ENCODE data around the gene ATF6B.

ATF6B gene

GRCh38 chr6:32154514-32155161, 26.6 kb upstream of the ATF6B start:
- no peaks in the 10 kb centered on the region for H3K27me3 ChIP-seq (ENCODE audit: control insufficient read depth in 2 of 2, insufficient read depth in 2 of 2, low read length in 2 of 2)
- H3K36me3 ChIP-seq (ENCODE audit: control insufficient read depth in 2 of 2, insufficient read depth in 2 of 2, low read length in 2 of 2) = peaks cover 5 to 17% of the 10 kb centered on the region in 2 donors
- peak overlapping the region; percentile 82 to 94 for H3K4me3 ChIP-seq (ENCODE audit: low read length in 2 of 2)
- peaks cover 13 to 21% of the 10 kb centered on the region in 2 donors for H3K4me1 ChIP-seq (ENCODE audit: control insufficient read depth in 2 of 2, insufficient read depth in 2 of 2, low read length in 2 of 2)
- H3K27ac ChIP-seq (ENCODE audit: low read depth in 2 of 2, low read length in 2 of 2) = peak overlapping the region; percentile 77 to 92
- no peaks in the 10 kb centered on the region for H3K9me3 ChIP-seq (ENCODE audit: control insufficient read depth in 2 of 2, low read length in 2 of 2)
- H3K9ac ChIP-seq (ENCODE audit: low read depth in 1 of 2, low read length in 2 of 2) = peak overlapping the region; percentile 65 to 86

DNA sequence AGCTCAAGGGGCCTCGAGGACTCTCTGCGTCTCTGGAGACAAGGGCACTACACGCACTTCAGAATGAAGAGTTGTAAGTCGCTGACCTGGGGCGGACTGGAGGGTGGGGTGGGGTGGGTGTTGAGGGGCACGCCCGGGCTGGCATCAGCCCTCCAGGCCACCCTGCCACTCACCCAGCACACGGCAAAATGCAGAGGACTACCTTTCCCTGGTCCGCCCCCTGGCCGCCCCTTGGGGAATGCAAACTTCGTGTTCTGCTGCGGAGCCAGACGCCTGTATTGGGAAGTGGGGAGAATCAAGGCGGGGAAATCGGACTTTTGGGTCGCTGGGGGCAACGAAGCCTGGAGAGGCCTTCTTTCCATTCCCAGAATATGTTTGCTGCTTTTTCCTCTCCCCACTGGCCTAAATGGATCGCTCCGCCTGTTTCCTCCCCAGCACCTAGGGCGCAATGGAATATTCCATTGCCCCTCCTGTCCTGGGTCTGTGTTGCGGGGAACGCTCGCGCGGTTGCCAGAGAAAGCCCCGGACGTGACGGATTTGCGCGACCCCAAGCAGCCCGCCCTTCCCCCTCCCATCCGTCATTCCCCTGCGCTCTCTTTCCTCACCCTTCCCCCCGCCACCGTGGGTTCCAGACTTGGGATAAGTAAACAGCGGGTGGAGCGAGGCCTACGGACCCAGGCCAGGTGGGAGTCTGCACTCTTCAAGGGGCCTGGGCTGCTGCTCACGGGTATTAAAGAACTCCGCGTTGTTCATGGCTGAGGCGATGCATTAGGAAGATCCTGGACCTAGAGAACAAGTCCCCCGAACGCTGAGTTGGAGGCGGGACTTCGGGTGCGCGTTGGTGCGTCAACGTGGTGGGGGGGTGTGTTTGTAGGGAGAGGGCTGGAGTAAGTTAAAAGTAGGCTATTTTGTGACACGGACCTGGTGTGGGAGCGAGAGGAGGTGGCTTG, 25.8 kb upstream of the ATF6B start, which contains the start of gene PPT2:
TSS of gene PPT2 (plus strand) at position 578 of the 950 bp plus-strand sequence. CDS start 454 bp downstream, outside the sequence.
- Histone ChIP-seq H3K27me3 (ENCODE audit: control insufficient read depth in 2 of 2, insufficient read depth in 2 of 2, low read length in 2 of 2) (no peaks in the 10 kb centered on the region), H3K4me1 (ENCODE audit: control insufficient read depth in 2 of 2, insufficient read depth in 2 of 2, low read length in 2 of 2) (peaks cover 13 to 21% of the 10 kb centered on the region in 2 donors), H3K9me3 (ENCODE audit: control insufficient read depth in 2 of 2, low read length in 2 of 2) (no peaks in the 10 kb centered on the region), H3K4me3 (ENCODE audit: low read length in 2 of 2) (peak within 1 kb of the TSS; percentile 82 to 94), H3K27ac (ENCODE audit: low read depth in 2 of 2, low read length in 2 of 2) (peak within 1 kb of the TSS; percentile 77 to 92), H3K9ac (ENCODE audit: low read depth in 1 of 2, low read length in 2 of 2) (peak within 1 kb of the TSS; percentile 65 to 86), H3K36me3 (ENCODE audit: control insufficient read depth in 2 of 2, insufficient read depth in 2 of 2, low read length in 2 of 2) (peaks cover 5 to 16% of the 10 kb centered on the region in 2 donors)

DNA sequence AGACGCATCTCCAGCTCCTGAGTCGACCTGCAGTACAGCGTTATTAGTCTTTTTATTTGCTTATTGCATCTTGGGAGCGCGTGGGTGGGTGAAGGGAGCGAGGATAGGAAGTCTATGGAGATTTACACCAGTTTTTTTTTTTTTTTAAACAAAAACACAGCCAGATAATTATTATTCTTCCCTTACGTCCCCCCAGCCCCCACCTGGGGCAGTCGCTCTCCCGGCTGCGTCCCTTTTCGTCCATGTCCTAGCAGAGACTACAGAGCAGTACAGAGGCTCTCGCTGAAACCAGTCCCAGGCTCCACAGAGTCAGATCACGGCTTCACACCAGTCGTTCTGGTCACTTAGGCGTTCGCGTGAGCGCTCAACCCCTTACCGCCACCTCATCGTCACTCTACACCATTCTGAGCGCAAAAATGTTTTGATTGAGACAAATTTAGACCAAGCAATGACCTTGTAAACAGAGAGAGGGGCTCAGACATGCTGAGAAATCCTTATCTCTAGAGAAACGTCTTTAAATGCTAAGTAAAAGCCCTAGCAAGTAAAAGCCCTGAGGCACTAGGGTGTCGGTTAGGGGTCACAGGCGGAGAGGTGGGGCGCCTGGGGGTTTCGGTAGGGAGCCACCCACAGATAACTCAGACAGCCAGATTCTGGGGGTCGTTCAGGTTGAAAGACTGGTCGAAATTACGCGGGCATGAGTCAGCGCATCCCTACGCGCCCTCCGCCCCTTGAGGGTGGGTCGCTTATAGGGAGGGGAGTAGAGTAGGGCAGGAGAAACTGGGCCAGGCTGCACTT, 24.9 kb upstream of the ATF6B start:
- H3K4me3 ChIP-seq (ENCODE audit: low read length in 2 of 2) = peak overlapping the region; percentile 82 to 94
- H3K9me3 ChIP-seq (ENCODE audit: control insufficient read depth in 2 of 2, low read length in 2 of 2) = no peaks in the 10 kb centered on the region
- peaks cover 5 to 9% of the 10 kb centered on the region in 2 donors for H3K36me3 ChIP-seq (ENCODE audit: control insufficient read depth in 2 of 2, insufficient read depth in 2 of 2, low read length in 2 of 2)
- peak overlapping the region; percentile 52 to 65 for H3K9ac ChIP-seq (ENCODE audit: low read depth in 1 of 2, low read length in 2 of 2)
- H3K27ac ChIP-seq (ENCODE audit: low read depth in 2 of 2, low read length in 2 of 2) = peak overlapping the region; percentile 77 to 92
- H3K4me1 ChIP-seq (ENCODE audit: control insufficient read depth in 2 of 2, insufficient read depth in 2 of 2, low read length in 2 of 2) = peaks cover 13 to 21% of the 10 kb centered on the region in 2 donors
- no peaks in the 10 kb centered on the region for H3K27me3 ChIP-seq (ENCODE audit: control insufficient read depth in 2 of 2, insufficient read depth in 2 of 2, low read length in 2 of 2)

GRCh38 chr6:32151863-32152768, 24.1 kb upstream of the ATF6B start, which contains the start of gene PRRT1:
PRRT1 (minus strand) TSS chr6:32151939; CDS start chr6:32151827, 112 bp downstream.
- H3K4me1 ChIP-seq (ENCODE audit: control insufficient read depth in 2 of 2, insufficient read depth in 2 of 2, low read length in 2 of 2) = peaks cover 13 to 21% of the 10 kb centered on the region in 2 donors
- no peaks in the 10 kb centered on the region for H3K27me3 ChIP-seq (ENCODE audit: control insufficient read depth in 2 of 2, insufficient read depth in 2 of 2, low read length in 2 of 2)
- H3K4me3 ChIP-seq (ENCODE audit: low read length in 2 of 2) = peak within 1 kb of the TSS; percentile 21 to 94
- H3K27ac ChIP-seq (ENCODE audit: low read depth in 2 of 2, low read length in 2 of 2) = peak within 1 kb of the TSS in 1 of 2 donors; percentile 92
- H3K36me3 ChIP-seq (ENCODE audit: control insufficient read depth in 2 of 2, insufficient read depth in 2 of 2, low read length in 2 of 2) = peaks cover 0 to 2% of the 10 kb centered on the region in 2 donors
- H3K9me3 ChIP-seq (ENCODE audit: control insufficient read depth in 2 of 2, low read length in 2 of 2) = no peaks in the 10 kb centered on the region
- H3K9ac ChIP-seq (ENCODE audit: low read depth in 1 of 2, low read length in 2 of 2) = peak within 1 kb of the TSS; percentile 17 to 65

DNA sequence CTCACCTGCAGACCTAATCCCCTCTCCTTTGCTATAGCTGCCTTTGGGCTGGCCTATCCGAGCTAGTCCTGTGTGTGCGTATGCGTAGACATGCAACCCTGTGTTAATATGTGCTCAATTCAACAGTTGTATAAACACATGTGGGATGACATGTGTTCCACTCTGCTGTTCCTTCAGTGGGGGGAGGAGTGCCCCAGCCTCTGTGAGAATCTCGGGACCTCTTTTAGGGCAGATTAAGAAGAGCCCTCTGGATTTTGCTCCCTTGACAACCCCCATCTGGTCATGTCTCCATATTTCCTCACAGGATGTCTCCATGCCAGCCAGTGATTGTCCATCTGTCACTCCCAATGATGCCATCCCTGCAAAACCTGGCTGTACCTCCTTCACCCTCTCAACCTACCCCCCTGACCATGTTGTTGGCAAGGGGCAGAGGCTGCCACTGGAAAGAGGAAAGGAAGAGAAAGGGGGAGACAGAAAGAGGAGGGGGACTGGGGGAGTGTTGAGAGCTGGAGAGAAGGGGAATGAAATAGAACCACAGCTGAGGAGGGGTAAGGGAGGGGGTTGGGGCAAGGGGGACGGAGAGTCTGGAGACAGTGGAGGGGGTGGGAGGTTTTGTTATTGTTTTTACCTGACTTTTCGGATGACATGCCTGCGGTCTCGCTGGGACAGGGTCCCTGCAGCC, 23.3 kb upstream of the ATF6B start:
- H3K9ac ChIP-seq (ENCODE audit: low read depth in 1 of 2, low read length in 2 of 2) = no peak overlapping the region
- peaks cover 13 to 21% of the 10 kb centered on the region in 2 donors for H3K4me1 ChIP-seq (ENCODE audit: control insufficient read depth in 2 of 2, insufficient read depth in 2 of 2, low read length in 2 of 2)
- no peaks in the 10 kb centered on the region for H3K27me3 ChIP-seq (ENCODE audit: control insufficient read depth in 2 of 2, insufficient read depth in 2 of 2, low read length in 2 of 2)
- no peaks in the 10 kb centered on the region for H3K36me3 ChIP-seq (ENCODE audit: control insufficient read depth in 2 of 2, insufficient read depth in 2 of 2, low read length in 2 of 2)
- no peak overlapping the region for H3K27ac ChIP-seq (ENCODE audit: low read depth in 2 of 2, low read length in 2 of 2)
- H3K4me3 ChIP-seq (ENCODE audit: low read length in 2 of 2) = peak overlapping the region in 1 of 2 donors; percentile 67
- H3K9me3 ChIP-seq (ENCODE audit: control insufficient read depth in 2 of 2, low read length in 2 of 2) = no peaks in the 10 kb centered on the region

GRCh38 chr6:32149932-32150870, 22.2 kb upstream of the ATF6B start:
- peaks cover 7 to 19% of the 10 kb centered on the region in 2 donors for H3K4me1 ChIP-seq (ENCODE audit: control insufficient read depth in 2 of 2, insufficient read depth in 2 of 2, low read length in 2 of 2)
- H3K9me3 ChIP-seq (ENCODE audit: control insufficient read depth in 2 of 2, low read length in 2 of 2) = no peaks in the 10 kb centered on the region
- H3K36me3 ChIP-seq (ENCODE audit: control insufficient read depth in 2 of 2, insufficient read depth in 2 of 2, low read length in 2 of 2) = no peaks in the 10 kb centered on the region
- H3K9ac ChIP-seq (ENCODE audit: low read depth in 1 of 2, low read length in 2 of 2) = no peak overlapping the region
- H3K4me3 ChIP-seq (ENCODE audit: low read length in 2 of 2) = no peak overlapping the region
- no peak overlapping the region for H3K27ac ChIP-seq (ENCODE audit: low read depth in 2 of 2, low read length in 2 of 2)
- no peaks in the 10 kb centered on the region for H3K27me3 ChIP-seq (ENCODE audit: control insufficient read depth in 2 of 2, insufficient read depth in 2 of 2, low read length in 2 of 2)

DNA sequence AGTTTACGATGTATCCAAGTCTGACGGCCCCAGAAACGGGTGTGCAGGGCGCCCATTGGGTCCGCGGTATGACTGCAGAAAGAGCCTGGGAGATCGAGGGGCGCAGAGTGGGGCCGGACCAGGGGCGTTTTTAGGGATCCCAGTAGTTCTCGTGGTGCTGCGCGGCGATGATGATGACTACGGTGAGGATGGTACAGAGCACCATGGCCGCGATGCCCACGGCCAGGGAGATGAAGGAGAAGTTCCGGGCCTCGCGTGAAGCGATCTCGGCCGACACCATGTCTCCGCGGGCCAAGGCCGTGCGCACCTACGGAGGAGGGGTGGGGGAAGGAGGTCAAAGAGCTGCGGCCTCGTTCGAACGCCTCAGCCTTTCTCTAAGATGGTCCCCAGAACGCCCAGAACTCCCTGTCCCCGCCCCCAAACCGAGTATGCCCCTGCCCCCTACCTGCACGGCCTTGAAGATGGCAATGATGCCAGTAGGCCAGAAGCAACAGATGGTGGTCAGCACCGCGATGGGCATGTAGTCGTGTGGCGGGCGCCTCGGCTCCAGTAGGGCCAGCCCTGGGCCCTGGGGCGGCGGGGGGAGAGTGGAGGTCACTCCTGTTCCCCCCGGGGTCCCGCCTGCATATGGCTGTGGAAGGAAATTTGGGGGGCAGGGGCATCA, 21.2 kb upstream of the ATF6B start:
- no peak overlapping the region for H3K27ac ChIP-seq (ENCODE audit: low read depth in 2 of 2, low read length in 2 of 2)
- H3K9me3 ChIP-seq (ENCODE audit: control insufficient read depth in 2 of 2, low read length in 2 of 2) = no peaks in the 10 kb centered on the region
- peak overlapping the region in 1 of 2 donors; percentile 24 for H3K9ac ChIP-seq (ENCODE audit: low read depth in 1 of 2, low read length in 2 of 2)
- no peaks in the 10 kb centered on the region for H3K36me3 ChIP-seq (ENCODE audit: control insufficient read depth in 2 of 2, insufficient read depth in 2 of 2, low read length in 2 of 2)
- H3K4me1 ChIP-seq (ENCODE audit: control insufficient read depth in 2 of 2, insufficient read depth in 2 of 2, low read length in 2 of 2) = peaks cover 0 to 9% of the 10 kb centered on the region in 2 donors
- no peak overlapping the region for H3K4me3 ChIP-seq (ENCODE audit: low read length in 2 of 2)
- H3K27me3 ChIP-seq (ENCODE audit: control insufficient read depth in 2 of 2, insufficient read depth in 2 of 2, low read length in 2 of 2) = no peaks in the 10 kb centered on the region
